ENCODE results near the gene ZC3H18.

GRCh38 chr16:88589441-88589840 lies 19.2 kb downstream of the ZC3H18 start:
- TF ChIP-seq, protein P1, sequence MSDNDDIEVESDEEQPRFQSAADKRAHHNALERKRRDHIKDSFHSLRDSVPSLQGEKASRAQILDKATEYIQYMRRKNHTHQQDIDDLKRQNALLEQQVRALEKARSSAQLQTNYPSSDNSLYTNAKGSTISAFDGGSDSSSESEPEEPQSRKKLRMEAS (IDR thresholded peaks at IDR 0.05; ENCODE audit: low read depth, low read length): no peak
- TF ChIP-seq, protein P2, sequence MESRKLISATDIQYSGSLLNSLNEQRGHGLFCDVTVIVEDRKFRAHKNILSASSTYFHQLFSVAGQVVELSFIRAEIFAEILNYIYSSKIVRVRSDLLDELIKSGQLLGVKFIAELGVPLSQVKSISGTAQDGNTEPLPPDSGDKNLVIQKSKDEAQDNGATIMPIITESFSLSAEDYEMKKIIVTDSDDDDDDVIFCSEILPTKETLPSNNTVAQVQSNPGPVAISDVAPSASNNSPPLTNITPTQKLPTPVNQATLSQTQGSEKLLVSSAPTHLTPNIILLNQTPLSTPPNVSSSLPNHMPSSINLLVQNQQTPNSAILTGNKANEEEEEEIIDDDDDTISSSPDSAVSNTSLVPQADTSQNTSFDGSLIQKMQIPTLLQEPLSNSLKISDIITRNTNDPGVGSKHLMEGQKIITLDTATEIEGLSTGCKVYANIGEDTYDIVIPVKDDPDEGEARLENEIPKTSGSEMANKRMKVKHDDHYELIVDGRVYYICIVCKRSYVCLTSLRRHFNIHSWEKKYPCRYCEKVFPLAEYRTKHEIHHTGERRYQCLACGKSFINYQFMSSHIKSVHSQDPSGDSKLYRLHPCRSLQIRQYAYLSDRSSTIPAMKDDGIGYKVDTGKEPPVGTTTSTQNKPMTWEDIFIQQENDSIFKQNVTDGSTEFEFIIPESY (IDR thresholded peaks at IDR 0.05): no peak
- TF ChIP-seq MXI1 (IDR thresholded peaks at IDR 0.05; ENCODE audit: low read depth, low read length) (no peak), ZNF274 (IDR thresholded peaks at IDR 0.05; ENCODE audit: insufficient read depth, insufficient read length) (no peak), BMI1 (IDR thresholded peaks at IDR 0.05; ENCODE audit: borderline replicate concordance) (no peak), FOXM1 (IDR thresholded peaks at IDR 0.05; ENCODE audit: low read depth, low read length) (no peak)
- TF ChIP-seq, protein P3, sequence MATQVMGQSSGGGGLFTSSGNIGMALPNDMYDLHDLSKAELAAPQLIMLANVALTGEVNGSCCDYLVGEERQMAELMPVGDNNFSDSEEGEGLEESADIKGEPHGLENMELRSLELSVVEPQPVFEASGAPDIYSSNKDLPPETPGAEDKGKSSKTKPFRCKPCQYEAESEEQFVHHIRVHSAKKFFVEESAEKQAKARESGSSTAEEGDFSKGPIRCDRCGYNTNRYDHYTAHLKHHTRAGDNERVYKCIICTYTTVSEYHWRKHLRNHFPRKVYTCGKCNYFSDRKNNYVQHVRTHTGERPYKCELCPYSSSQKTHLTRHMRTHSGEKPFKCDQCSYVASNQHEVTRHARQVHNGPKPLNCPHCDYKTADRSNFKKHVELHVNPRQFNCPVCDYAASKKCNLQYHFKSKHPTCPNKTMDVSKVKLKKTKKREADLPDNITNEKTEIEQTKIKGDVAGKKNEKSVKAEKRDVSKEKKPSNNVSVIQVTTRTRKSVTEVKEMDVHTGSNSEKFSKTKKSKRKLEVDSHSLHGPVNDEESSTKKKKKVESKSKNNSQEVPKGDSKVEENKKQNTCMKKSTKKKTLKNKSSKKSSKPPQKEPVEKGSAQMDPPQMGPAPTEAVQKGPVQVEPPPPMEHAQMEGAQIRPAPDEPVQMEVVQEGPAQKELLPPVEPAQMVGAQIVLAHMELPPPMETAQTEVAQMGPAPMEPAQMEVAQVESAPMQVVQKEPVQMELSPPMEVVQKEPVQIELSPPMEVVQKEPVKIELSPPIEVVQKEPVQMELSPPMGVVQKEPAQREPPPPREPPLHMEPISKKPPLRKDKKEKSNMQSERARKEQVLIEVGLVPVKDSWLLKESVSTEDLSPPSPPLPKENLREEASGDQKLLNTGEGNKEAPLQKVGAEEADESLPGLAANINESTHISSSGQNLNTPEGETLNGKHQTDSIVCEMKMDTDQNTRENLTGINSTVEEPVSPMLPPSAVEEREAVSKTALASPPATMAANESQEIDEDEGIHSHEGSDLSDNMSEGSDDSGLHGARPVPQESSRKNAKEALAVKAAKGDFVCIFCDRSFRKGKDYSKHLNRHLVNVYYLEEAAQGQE (IDR thresholded peaks at IDR 0.05; ENCODE audit: low read depth, low read length): no peak
- TF ChIP-seq, protein P4, sequence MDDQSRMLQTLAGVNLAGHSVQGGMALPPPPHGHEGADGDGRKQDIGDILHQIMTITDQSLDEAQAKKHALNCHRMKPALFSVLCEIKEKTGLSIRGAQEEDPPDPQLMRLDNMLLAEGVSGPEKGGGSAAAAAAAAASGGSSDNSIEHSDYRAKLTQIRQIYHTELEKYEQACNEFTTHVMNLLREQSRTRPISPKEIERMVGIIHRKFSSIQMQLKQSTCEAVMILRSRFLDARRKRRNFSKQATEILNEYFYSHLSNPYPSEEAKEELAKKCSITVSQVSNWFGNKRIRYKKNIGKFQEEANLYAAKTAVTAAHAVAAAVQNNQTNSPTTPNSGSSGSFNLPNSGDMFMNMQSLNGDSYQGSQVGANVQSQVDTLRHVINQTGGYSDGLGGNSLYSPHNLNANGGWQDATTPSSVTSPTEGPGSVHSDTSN (IDR thresholded peaks at IDR 0.05; ENCODE audit: insufficient replicate concordance, low read depth, low read length): no peak

Data from GM12878 (cell line).